ENCODE data around the gene GPR17. TPM values are rescaled to one million over a fixed set of nuclear protein-coding genes. Genes with fewer than 3 reads are reported as not detected.

Gene GPR17
- total and polyA plus RNA-seq, 4 donors = 0.03 to 0.14 (median 0.07) TPM; not detected in 1

DNA sequence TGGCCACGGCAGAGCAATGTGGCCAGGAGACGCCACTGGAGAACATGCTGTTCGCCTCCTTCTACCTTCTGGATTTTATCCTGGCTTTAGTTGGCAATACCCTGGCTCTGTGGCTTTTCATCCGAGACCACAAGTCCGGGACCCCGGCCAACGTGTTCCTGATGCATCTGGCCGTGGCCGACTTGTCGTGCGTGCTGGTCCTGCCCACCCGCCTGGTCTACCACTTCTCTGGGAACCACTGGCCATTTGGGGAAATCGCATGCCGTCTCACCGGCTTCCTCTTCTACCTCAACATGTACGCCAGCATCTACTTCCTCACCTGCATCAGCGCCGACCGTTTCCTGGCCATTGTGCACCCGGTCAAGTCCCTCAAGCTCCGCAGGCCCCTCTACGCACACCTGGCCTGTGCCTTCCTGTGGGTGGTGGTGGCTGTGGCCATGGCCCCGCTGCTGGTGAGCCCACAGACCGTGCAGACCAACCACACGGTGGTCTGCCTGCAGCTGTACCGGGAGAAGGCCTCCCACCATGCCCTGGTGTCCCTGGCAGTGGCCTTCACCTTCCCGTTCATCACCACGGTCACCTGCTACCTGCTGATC lies 4.9 kb downstream of the GPR17 start:
- peaks cover 0 to 14% (median 1%) of the 10 kb centered on the region in 4 donors for H3K36me3 ChIP-seq (ENCODE audit: control insufficient read depth in 4 of 4, insufficient read depth in 3 of 4, low read depth in 1 of 4, low read length in 3 of 4)
- TF ChIP-seq NR2F2 (IDR thresholded peaks at IDR 0.05) = no peak
- TF ChIP-seq HNF4G (IDR thresholded peaks at IDR 0.05) = no peak
- TF ChIP-seq, protein P1, sequence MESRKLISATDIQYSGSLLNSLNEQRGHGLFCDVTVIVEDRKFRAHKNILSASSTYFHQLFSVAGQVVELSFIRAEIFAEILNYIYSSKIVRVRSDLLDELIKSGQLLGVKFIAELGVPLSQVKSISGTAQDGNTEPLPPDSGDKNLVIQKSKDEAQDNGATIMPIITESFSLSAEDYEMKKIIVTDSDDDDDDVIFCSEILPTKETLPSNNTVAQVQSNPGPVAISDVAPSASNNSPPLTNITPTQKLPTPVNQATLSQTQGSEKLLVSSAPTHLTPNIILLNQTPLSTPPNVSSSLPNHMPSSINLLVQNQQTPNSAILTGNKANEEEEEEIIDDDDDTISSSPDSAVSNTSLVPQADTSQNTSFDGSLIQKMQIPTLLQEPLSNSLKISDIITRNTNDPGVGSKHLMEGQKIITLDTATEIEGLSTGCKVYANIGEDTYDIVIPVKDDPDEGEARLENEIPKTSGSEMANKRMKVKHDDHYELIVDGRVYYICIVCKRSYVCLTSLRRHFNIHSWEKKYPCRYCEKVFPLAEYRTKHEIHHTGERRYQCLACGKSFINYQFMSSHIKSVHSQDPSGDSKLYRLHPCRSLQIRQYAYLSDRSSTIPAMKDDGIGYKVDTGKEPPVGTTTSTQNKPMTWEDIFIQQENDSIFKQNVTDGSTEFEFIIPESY (IDR thresholded peaks at IDR 0.05) = no peak
- TF ChIP-seq GABPA (IDR thresholded peaks at IDR 0.05 in 1 of 2, conservative IDR thresholded peaks at IDR 0.05 in 1 of 2) = no peak
- TF ChIP-seq JUND (IDR thresholded peaks at IDR 0.05) = no peak
- TF ChIP-seq, protein P2, sequence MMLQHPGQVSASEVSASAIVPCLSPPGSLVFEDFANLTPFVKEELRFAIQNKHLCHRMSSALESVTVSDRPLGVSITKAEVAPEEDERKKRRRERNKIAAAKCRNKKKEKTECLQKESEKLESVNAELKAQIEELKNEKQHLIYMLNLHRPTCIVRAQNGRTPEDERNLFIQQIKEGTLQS (IDR thresholded peaks at IDR 0.05) = no peak
- no peak for TF ChIP-seq TAF1 (conservative IDR thresholded peaks at IDR 0.05)
- no peak for TF ChIP-seq FOXA2 (IDR thresholded peaks at IDR 0.05)
- TF ChIP-seq RXRA (IDR thresholded peaks at IDR 0.05) = no peak
- TF ChIP-seq, protein P3, sequence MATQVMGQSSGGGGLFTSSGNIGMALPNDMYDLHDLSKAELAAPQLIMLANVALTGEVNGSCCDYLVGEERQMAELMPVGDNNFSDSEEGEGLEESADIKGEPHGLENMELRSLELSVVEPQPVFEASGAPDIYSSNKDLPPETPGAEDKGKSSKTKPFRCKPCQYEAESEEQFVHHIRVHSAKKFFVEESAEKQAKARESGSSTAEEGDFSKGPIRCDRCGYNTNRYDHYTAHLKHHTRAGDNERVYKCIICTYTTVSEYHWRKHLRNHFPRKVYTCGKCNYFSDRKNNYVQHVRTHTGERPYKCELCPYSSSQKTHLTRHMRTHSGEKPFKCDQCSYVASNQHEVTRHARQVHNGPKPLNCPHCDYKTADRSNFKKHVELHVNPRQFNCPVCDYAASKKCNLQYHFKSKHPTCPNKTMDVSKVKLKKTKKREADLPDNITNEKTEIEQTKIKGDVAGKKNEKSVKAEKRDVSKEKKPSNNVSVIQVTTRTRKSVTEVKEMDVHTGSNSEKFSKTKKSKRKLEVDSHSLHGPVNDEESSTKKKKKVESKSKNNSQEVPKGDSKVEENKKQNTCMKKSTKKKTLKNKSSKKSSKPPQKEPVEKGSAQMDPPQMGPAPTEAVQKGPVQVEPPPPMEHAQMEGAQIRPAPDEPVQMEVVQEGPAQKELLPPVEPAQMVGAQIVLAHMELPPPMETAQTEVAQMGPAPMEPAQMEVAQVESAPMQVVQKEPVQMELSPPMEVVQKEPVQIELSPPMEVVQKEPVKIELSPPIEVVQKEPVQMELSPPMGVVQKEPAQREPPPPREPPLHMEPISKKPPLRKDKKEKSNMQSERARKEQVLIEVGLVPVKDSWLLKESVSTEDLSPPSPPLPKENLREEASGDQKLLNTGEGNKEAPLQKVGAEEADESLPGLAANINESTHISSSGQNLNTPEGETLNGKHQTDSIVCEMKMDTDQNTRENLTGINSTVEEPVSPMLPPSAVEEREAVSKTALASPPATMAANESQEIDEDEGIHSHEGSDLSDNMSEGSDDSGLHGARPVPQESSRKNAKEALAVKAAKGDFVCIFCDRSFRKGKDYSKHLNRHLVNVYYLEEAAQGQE (IDR thresholded peaks at IDR 0.05) = no peak
- TF ChIP-seq, protein P4, sequence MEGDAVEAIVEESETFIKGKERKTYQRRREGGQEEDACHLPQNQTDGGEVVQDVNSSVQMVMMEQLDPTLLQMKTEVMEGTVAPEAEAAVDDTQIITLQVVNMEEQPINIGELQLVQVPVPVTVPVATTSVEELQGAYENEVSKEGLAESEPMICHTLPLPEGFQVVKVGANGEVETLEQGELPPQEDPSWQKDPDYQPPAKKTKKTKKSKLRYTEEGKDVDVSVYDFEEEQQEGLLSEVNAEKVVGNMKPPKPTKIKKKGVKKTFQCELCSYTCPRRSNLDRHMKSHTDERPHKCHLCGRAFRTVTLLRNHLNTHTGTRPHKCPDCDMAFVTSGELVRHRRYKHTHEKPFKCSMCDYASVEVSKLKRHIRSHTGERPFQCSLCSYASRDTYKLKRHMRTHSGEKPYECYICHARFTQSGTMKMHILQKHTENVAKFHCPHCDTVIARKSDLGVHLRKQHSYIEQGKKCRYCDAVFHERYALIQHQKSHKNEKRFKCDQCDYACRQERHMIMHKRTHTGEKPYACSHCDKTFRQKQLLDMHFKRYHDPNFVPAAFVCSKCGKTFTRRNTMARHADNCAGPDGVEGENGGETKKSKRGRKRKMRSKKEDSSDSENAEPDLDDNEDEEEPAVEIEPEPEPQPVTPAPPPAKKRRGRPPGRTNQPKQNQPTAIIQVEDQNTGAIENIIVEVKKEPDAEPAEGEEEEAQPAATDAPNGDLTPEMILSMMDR (IDR thresholded peaks at IDR 0.05; ENCODE audit: low read depth, low read length, missing input control) = no peak
- no peak for TF ChIP-seq YY1 (IDR thresholded peaks at IDR 0.05)
- TF ChIP-seq EGR1 (IDR thresholded peaks at IDR 0.05; ENCODE audit: low read depth in 2 of 2) = no peak
- TF ChIP-seq HNF4A (conservative IDR thresholded peaks at IDR 0.05) = no peak
- no peak for TF ChIP-seq SP1 (IDR thresholded peaks at IDR 0.05)
- TF ChIP-seq, protein P5, sequence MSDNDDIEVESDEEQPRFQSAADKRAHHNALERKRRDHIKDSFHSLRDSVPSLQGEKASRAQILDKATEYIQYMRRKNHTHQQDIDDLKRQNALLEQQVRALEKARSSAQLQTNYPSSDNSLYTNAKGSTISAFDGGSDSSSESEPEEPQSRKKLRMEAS (IDR thresholded peaks at IDR 0.05) = no peak
- no peaks in the 10 kb centered on the region for H3K9me3 ChIP-seq (ENCODE audit: control insufficient read depth in 4 of 4, low read length in 3 of 4)
- no peak overlapping the region for H3K27ac ChIP-seq (ENCODE audit: low read depth in 1 of 2, low read length in 2 of 2)
- no peak for DNase-seq (ENCODE audit: low spot score)
- H3K4me3 ChIP-seq (ENCODE audit: low read depth in 1 of 3, low read length in 3 of 3) = no peak overlapping the region
- WGBS = 91% methylated on average over 28 of the region's 28 CpGs
- no peak overlapping the region for H3K9ac ChIP-seq (ENCODE audit: low read depth in 1 of 2, low read length in 2 of 2)
- no peaks in the 10 kb centered on the region for H3K27me3 ChIP-seq (ENCODE audit: control insufficient read depth in 4 of 4, insufficient read depth in 4 of 4, low read length in 3 of 4)
- H3K4me1 ChIP-seq (ENCODE audit: control insufficient read depth in 4 of 4, insufficient read depth in 4 of 4, low read length in 3 of 4) = peaks cover 2 to 16% (median 5%) of the 10 kb centered on the region in 4 donors

Data from liver (tissue), 9 donors.